Rectal smooth muscle tissue (tissue), 1 donor: ENCODE results near the gene USP12.
"Not testable (repeated sequence)": the region's sequence is repeated elsewhere in the genome, so short reads cannot be mapped to it uniquely, and the experiment has no call there.

Experiments used
- H3K27ac ChIP-seq: one replicate; pipeline ENCODE4 v1.7.0; 2013; ENCODE audit warnings: low read depth, low read length, inconsistent platforms
- H3K27me3 ChIP-seq: one replicate; pipeline ENCODE4 v1.7.0; 2013; ENCODE audit warnings: low read length; ENCODE audit not compliant: control insufficient read depth, insufficient read depth
- H3K36me3 ChIP-seq: one replicate; pipeline ENCODE4 v1.7.0; 2013; ENCODE audit warnings: low read length; ENCODE audit not compliant: control insufficient read depth, insufficient read depth
- H3K4me1 ChIP-seq: one replicate; pipeline ENCODE4 v1.7.0; 2013; ENCODE audit warnings: low read length; ENCODE audit not compliant: control insufficient read depth, insufficient read depth
- H3K4me3 ChIP-seq: one replicate; pipeline ENCODE4 v1.7.0; 2013; ENCODE audit warnings: low read length
- H3K9ac ChIP-seq: one replicate; pipeline ENCODE4 v1.7.0; 2013; ENCODE audit warnings: low read length

Gene USP12

DNA sequence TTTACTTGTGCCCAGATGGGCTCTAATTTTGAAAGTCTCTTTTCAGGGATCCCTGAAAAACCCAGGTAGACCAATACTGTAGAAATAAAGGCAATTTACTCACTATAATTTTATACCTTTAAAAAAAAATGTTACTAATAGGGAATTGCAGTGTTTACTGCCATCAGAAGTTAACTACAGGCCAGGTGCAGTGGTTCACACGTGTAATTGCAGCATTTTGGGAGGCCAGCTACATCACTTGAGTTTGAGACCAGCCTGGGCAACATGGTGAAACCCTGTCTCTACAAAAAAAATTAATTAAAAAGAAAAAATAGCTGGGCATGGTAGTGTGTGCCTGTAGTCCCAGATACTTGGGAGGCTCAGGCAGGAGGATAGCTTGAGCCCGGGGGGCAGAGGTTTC is 10.2 kb downstream of the USP12 start:
- no peaks in the 10 kb centered on the region for H3K36me3 ChIP-seq
- peak overlapping the region; percentile 86 for H3K27ac ChIP-seq
- H3K4me3 ChIP-seq = no peak overlapping the region
- no peak overlapping the region for H3K9ac ChIP-seq
- H3K4me1 ChIP-seq = peaks cover 26% of the 10 kb centered on the region
- H3K27me3 ChIP-seq = no peaks in the 10 kb centered on the region

DNA sequence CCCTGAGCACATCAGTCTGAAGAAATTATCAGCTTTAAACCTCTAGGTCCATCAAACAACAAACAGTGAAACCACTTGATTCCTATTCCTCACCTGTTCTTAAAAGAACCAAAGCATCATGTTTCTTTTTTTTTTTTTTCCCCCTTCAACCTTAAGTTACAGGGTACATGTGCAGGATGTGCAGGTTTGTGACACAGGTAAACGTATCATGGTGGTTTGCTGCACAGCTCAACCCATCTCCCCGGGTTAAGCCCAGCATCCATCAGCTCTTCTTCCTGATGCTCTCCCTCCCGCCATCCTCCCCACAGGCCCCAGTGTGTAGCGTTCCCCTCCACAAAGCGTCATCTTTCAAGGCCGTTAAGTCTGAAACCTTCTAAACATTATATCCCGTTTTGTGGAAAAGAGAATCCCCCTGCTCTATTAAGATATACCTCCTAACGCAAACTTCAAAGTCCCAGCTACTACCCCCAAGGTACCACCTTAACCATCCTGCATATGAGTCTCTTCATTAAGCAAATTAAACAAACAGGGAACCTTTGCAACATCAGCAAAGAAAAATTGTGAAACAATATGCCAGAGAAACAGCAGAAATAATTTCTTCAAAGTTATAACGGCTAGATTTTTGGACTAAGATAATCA is 10.8 kb downstream of the USP12 start:
- Histone ChIP-seq H3K27me3 (no peaks in the 10 kb centered on the region), H3K4me3 (no peak overlapping the region), H3K4me1 (peaks cover 19% of the 10 kb centered on the region), H3K9ac (no peak overlapping the region), H3K36me3 (no peaks in the 10 kb centered on the region), H3K27ac (peak overlapping the region; percentile 86)

DNA sequence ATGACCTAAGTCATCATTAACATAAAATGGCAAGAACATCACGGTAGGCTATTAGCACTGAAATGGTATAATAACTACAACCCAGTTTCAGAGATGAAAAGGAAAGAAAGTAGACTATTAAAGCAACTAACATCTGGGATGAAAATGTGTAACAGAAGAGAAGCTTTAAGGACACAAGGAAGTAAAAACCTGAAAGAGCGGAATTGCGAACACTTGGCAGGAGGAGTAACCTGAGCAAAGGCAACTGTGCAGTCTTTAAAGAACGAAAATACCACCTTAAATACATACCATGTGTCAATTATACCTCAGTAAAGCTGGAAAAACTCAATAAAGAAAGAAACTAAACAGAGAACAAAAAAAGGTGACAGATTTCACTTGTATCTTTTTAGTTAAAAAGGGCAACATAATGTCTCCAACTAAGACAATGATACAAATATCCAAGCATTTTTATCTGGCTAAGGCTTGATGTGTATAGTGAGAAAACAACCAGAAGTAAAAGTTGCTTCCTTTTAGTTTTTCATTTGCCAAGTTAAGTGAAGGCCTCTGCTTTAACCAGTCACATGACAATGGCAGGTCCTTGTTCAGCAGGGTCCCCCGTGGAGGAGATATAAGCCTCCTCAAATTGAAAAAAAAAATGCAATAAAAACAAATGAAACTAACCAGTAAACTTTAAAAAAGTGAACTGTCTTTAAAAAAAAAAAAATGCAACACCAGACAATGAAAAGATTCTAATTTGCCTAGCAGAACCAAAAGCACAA is 11.6 kb downstream of the USP12 start:
- no peak overlapping the region for H3K9ac ChIP-seq
- H3K36me3 ChIP-seq = no peaks in the 10 kb centered on the region
- H3K27me3 ChIP-seq = no peaks in the 10 kb centered on the region
- no peak overlapping the region for H3K4me3 ChIP-seq
- H3K27ac ChIP-seq = peak overlapping the region; percentile 63
- peaks cover 19% of the 10 kb centered on the region for H3K4me1 ChIP-seq

DNA sequence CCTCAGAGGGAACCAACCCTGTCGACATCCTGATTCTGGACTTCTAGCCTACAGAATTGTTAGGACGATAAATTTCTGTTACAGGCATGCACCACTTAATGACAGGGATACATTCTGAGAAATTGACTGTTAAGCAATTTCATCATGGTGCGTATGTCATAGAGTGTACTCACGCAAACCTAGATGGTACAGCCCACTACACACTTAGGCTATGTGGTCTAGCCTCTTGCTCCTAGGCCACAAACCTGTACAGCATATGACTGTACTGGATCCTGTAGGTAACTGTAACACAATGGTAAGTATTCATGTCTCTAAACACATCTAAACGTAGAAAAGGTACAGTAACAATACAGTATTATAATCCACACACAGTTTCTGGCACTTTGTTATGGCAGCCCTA is 13.3 kb downstream of the USP12 start:
- no peak overlapping the region for H3K4me3 ChIP-seq
- peaks cover 10% of the 10 kb centered on the region for H3K4me1 ChIP-seq
- no peak overlapping the region for H3K27ac ChIP-seq
- H3K9ac ChIP-seq = no peak overlapping the region
- H3K36me3 ChIP-seq = no peaks in the 10 kb centered on the region
- H3K27me3 ChIP-seq = no peaks in the 10 kb centered on the region

DNA sequence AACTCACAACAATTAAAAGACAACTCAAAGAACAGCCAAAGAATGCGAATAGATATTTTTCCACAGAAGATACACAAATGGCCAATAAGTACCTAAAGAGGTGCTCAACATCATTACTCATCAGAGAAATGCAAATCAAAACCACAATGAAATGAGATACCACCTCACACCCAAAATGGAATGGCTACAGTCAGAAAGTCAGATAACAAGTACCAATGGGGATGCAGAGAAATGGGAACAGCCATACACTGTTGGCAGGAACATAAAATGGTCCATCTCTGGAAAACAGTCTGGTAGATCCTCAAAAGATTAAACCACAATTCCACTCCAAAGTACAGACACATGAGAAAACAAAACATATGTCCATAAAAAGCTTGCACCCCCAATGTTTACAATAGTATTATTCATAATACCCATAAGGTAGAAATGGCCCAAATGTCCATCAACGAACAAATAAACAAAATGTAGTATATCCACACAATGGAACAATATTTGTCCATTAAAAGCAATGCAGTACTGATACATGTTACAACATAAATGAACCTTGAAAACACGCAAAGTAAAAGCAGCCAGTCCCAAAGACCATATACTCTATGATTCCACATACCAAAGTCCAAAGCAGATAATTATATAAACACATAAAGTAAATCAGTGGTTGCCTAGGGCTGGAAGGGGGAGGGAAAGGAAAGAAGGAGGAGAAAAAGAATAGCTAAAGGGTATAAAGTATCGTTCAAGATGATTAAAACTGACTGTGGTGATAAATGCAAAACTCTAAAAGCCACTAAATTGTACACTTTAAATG is 19.6 kb downstream of the USP12 start:
- Histone ChIP-seq H3K27me3 (no peaks in the 10 kb centered on the region), H3K4me1 (no peaks in the 10 kb centered on the region), H3K27ac (no peak overlapping the region), H3K9ac (no peak overlapping the region), H3K36me3 (no peaks in the 10 kb centered on the region), H3K4me3 (no peak overlapping the region)

DNA sequence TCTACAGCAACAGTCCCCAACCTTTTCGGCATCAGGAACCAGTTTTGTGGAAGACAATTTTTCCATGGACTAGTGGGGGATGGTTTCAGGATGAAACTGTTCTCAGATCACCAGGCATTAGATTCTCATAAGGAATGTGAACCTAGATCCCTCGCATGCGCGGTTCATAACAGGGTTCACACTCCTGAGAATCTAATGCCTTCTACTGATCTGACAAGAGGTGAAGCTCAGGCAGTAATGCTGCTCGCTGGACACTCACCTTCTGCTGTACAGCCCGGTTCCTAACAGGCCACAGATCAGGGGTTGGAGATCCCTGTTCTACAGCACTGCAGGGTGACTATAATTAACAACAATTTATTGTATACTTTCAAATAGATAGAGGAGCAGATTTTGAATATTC is 21.9 kb downstream of the USP12 start:
- Histone ChIP-seq H3K36me3 (no peaks in the 10 kb centered on the region), H3K9ac (no peak overlapping the region), H3K27me3 (no peaks in the 10 kb centered on the region), H3K4me1 (no peaks in the 10 kb centered on the region), H3K27ac (no peak overlapping the region), H3K4me3 (no peak overlapping the region)

DNA sequence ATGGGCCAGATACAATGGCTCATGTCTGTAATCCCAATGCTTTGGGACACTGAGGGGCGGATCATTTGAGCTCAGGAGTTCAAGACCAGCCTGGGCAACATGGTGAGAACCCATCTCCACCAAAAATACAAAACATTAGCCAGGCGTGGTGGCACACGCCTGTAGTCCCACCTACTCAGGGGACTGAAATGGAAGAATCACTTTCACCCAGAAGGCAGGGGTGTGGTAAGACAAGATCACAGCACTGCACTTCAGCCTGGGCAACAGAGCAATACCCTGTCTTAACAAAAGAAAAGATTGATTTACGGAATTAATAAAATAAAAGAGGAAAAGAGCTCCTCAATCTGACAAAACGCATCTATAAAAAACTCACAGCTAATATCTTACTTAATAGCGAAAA is 22.7 kb downstream of the USP12 start:
- Histone ChIP-seq H3K4me3 (no peak overlapping the region), H3K9ac (no peak overlapping the region), H3K36me3 (no peaks in the 10 kb centered on the region), H3K27ac (no peak overlapping the region), H3K27me3 (no peaks in the 10 kb centered on the region), H3K4me1 (no peaks in the 10 kb centered on the region)

DNA sequence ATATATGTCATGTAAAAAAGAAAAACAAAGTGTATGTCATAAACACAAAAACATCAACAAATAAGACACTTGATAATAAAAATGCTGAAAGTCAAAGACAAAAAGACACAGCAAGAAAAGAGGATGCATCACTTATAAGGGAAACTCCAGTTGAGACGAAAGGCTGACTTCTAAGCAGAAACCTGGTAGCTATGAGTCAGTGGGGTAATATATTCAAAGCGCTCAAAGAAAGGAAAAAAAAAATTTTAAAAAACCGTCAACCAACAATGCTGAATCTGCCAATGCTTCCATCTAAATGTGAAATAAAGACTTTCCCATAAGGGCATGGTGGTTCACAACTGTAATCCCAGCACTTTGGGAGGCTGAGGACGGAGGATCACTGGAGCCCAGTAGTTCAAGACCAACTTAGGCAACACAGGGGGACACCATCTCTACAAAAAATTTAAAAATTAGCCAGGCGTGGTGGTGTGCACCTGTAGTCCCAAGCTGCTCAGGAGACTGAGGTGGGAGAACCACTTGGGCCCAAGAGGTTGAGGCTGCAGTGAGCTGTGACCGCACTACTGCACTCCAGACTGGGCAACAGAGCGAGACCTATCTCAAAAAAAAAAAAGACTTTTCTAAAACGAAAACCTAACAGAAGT is 24.0 kb downstream of the USP12 start:
- Histone ChIP-seq H3K9ac (no peak overlapping the region), H3K36me3 (no peaks in the 10 kb centered on the region), H3K4me1 (no peaks in the 10 kb centered on the region), H3K27ac (no peak overlapping the region), H3K27me3 (no peaks in the 10 kb centered on the region), H3K4me3 (no peak overlapping the region)

DNA sequence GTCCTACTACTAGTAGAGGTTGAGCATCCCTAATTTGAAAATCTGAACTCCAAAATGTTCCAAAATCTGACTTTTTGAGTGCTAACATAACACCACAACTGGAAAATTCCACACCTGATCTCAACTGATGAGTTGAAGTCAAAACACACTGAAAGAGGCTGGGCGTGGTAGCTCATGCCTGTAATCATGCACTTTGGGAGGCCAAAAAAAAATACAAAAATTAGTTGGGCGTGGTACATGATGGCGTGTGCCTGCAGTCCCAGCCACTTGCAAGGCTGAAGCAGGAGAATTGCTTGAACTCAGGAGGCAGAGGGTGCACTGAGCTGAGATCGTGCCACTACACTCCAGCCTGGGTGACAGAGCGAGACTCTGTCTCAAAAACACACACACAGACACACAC is 29.9 kb downstream of the USP12 start:
- Histone ChIP-seq H3K4me3 (no peak overlapping the region), H3K27ac (no peak overlapping the region), H3K36me3 (no peaks in the 10 kb centered on the region), H3K27me3 (no peaks in the 10 kb centered on the region), H3K9ac (no peak overlapping the region), H3K4me1 (peaks cover 2% of the 10 kb centered on the region)

DNA sequence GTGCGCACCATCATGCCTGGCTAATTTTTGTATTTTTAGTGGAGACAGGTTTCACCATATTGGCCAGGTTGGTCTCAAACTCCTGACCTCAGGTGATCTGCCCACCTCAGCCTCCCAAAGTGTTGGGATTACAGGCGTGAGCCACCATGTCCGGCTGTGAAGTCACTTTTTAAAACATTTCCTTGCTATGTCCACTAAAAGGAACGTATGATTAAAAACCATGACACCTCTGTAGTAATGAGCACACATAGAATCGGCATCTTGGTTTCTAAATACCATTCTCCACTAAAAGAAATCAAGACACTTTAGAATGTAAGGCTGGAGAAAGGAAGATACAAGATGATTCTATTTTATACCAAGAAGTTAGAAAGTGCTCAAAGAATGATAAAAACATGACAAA is 30.5 kb downstream of the USP12 start:
- not testable (repeated sequence) for H3K27ac ChIP-seq, H3K9ac ChIP-seq, H3K27me3 ChIP-seq, H3K4me1 ChIP-seq, H3K36me3 ChIP-seq, H3K4me3 ChIP-seq

DNA sequence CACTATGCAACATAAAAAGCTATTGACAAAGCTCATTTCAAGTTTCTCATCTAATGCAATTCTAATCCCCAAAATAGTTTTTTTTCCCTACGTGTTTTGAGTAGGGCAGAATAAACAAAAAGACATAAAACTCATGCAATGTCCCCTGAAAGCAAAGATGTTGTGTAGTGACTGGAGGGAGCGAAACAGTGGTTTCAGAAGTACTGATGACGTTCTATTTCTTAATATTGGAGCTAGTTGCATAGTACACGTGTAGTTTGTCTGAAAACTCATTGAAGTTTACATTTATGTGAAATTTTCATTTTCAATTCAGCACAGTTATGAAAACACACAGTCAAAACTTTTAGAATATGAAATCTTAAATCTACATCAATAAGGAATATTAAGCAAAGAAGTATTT is 31.6 kb downstream of the USP12 start:
- no peak overlapping the region for H3K27ac ChIP-seq
- no peak overlapping the region for H3K9ac ChIP-seq
- H3K4me1 ChIP-seq = peaks cover 2% of the 10 kb centered on the region
- H3K36me3 ChIP-seq = no peaks in the 10 kb centered on the region
- no peaks in the 10 kb centered on the region for H3K27me3 ChIP-seq
- H3K4me3 ChIP-seq = no peak overlapping the region

DNA sequence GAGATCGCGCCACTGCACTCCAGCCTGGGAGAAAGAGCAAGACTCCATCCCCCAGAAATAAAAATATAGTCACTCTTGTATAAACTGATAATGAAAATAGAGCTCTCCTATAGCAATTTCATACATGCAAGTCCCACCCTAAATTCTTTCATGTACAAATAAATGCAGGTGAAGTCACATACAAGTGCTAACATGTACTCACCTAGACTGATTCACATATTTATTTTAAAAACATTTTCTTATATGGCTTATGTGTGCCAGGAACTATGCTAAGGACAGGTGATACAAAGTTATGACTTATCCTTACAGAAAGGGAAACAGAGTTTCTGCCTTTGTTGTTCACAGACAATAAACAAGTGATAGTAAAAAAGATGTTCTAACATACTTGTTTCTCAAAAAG is 32.0 kb downstream of the USP12 start:
- H3K4me1 ChIP-seq = peaks cover 2% of the 10 kb centered on the region
- H3K4me3 ChIP-seq = no peak overlapping the region
- no peaks in the 10 kb centered on the region for H3K27me3 ChIP-seq
- no peak overlapping the region for H3K9ac ChIP-seq
- H3K36me3 ChIP-seq = no peaks in the 10 kb centered on the region
- no peak overlapping the region for H3K27ac ChIP-seq
